DMS53 treated with DMSO at 0.1 percent for 48 hours (cell line): ENCODE data around the gene HYAL1.
A peak's percentile ranks its signal among the peaks of the same experiment; 100 is the strongest.
"Not testable (repeated sequence)": the region's sequence is repeated elsewhere in the genome, so short reads cannot be mapped to it uniquely, and the experiment has no call there.

Experiments used
- DNase-seq: peaks from one replicate; lab custom pipeline; 2025; ENCODE audit not compliant: unreplicated experiment; lab: John Stamatoyannopoulos, UW

Gene HYAL1

GRCh38 chr3:50319894-50320625, 16.7 kb upstream of the HYAL1 start:
- no peak for DNase-seq

GRCh38 chr3:50319181-50319893, 16.0 kb upstream of the HYAL1 start:
- no peak for DNase-seq

- no peak for DNase-seq
Measured at GRCh38 chr3:50318615-50319014, 15.2 kb upstream of the HYAL1 start.

DNA sequence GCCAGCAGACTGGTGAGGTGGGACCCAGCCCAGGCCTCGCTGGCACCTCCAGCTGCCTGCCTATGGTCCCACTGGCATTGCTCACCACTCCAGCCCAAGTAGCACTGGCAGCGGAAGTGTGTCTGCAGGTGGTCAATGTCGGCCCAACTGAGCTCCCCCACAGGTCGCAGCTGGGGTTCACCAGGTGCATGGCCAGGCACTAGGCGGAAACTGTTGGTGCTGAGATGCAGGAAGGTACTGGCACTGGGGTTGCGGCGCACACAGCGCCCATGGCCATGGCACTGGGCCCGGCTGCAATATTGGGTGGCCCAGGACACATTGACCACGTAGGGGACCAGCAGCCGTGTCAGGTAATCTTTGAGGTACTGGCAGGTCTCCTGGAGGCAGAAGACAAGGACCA, 14.8 kb upstream of the HYAL1 start:
- no peak for DNase-seq

GRCh38 chr3:50317300-50317699, 13.9 kb upstream of the HYAL1 start:
- no peak for DNase-seq

DNA sequence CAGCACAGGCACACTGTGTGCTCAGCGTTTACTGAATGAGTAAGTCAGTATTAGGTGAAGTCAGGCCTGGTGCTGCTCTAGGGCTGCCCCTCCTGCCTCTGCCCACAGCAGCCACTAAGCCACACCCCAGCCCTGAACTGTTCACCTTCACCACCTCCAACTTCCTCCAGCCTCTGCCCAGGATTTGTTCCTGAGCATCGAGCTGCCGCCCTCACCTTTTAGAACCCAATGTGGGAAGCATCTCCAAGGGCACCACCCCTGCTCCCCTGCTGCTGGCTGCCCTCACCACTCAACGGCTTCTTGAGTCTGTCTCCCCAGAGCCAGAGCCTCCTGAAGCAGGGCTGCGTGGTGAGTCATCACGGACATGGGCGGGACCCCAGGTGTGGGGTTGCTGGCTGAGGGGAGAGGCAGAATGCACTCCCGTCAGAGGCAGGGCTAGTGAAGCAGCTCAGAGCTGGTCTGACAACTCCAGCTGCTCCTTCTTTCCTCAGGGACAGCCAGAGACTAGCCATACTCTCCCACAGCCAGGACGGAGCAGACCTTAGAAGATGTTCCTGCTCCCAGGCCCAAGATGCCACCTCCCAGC, 13.4 kb upstream of the HYAL1 start:
- peak; percentile 15 for DNase-seq

DNA sequence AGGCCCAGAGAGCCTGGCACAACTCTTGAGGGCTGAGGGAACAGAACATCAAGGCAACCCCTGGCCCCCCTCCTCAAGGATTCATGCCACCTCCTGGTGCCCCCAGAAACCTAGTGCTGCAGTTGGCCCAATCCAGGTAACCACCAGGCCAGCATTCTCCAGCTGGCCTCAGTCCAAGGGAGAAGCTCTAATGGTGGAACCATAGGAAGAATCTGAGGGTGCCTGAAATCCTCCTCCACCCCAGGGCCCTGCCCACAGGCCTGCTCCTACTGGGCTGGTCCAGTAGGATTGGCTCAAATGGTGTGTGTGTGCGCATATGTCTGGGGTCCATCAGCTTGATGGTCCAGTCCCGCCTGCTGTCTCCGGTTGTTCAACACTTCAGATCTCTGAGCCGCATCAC, 11.4 kb upstream of the HYAL1 start:
- DNase-seq, result no peak

DNA sequence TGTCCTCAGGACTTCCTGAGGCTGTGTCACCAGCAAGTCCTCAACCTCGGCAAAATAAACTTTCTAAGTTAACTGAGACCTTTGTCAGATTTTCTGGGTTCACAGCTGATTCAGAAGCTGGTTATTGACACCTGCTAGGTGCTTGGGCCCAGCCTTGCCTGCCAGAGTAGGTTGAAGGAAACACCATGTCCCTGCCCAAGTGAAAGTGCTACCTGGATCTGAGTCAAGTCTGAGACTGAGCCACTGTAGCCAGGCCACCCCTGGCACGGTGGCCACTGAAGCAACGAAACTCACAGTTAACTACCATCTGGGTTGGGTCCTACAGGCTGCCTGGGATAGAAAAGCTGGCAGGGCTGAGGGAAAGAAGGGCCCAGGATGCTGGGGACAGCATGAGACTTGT, 11.0 kb upstream of the HYAL1 start:
- no peak for DNase-seq

DNA sequence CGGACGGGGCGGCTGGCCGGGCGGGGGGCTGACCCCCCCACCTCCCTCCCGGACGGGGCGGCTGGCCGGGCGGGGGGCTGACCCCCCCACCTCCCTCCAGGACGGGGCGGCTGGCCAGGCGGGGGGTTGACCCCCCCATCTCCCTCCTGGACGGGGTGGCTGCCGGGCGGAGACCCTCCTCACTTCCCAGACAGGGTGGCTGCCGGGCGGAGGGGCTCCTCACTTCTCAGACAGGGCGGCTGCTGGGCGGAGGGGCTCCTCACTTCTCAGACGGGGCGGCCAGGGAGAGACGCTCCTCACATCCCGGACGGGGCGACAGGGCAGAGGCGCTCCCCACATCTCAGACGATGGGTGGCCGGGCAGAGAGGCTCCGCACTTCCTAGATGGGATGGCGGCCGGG, 8.7 kb upstream of the HYAL1 start:
- DNase-seq, result not testable (repeated sequence)

DNA sequence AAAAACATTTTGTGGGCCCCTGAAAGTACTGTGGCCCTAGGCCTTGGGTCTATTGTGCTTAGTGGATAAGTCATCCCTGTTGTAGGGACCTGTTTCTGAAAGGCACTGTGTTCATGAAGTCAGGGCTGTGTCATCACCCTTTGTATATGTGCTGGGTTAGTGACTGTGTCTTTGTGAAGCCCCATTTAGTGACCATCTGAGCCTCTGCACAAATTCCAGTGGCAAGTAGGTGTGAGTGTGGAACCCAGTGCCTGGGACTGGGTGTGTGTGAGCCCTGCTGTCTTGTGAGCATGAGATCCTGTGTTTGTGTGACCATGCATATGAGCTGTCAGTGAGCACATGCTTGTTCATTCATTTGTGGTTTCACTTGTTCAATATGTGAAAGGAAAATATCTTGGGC, 1.2 kb upstream of the HYAL1 start:
- DNase-seq, result no peak

DNA sequence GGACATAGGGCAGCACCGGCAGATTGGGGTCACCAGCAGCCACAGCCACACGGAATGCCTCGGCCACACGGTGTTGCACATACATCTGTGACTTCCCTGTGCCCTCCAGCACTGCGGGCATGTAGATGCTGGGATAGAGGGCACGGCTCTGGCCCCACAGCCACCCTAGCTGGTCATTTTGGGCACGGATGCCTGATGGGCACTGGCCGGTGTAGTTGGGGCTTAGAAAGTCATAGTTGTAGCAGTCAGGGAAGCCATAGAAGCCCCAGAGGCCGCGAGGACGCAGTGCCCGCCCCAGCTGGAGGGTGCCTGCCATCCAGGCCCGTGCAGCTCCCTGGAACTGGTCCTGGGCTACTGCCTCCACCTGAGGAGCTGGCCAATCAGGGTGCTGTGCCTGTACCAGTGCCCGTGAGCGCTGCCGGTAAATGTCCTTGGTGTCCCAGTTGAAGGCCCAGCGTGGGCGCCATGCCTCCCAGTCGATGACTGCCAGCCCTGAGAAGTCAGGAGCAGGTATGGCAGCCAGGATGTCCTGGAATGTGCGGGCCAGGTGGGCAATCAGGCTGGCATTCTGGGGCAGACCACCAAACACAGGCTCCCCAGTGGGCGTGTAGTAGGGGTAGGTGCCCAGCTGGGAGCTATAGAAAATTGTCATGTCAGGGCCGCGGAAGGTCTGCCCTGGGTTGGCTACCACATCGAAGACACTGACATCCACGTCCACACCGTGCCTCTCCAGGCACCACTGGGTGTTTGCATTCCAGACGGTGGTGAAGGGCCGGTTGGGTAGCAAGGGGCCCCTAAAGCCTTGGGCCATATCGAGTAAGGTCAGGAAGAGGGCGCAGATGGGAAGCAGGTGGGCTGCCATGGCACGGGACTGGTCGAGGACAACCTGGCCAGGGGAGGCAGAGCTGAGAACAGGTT, 1.0 kb downstream of the HYAL1 start:
- no peak for DNase-seq

- DNase-seq, result no peak
Measured at GRCh38 chr3:50300681-50301254, 2.6 kb downstream of the HYAL1 start.

- no peak for DNase-seq
Measured at GRCh38 chr3:50299929-50300680, 3.3 kb downstream of the HYAL1 start.

DNA sequence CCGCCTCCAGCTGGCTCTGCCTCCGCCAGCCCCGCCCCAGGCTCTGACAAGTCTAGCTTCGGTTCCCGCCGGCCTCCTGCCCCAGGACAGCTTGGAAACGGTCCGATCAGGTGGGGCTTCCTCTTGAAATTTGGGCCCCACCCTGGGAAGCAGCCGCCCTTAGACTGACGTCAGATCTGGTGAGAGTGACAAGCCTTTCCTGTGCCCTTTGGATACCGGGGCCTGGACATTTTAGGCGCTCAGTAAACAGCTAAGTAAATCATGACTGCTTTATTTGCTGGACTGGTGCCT, 3.8 kb downstream of the HYAL1 start:
- DNase-seq, result no peak

GRCh38 chr3:50298836-50299637, 4.3 kb downstream of the HYAL1 start, which contains the start of the genes HYAL3 and NAA80:
Gene HYAL3 (minus strand): TSS chr3:50299405. CDS start chr3:50295602, 3,803 bp downstream.
Gene NAA80 (minus strand): TSS chr3:50299405. CDS start chr3:50297463, 1,942 bp downstream.
- peak; percentile 64 for DNase-seq

DNA sequence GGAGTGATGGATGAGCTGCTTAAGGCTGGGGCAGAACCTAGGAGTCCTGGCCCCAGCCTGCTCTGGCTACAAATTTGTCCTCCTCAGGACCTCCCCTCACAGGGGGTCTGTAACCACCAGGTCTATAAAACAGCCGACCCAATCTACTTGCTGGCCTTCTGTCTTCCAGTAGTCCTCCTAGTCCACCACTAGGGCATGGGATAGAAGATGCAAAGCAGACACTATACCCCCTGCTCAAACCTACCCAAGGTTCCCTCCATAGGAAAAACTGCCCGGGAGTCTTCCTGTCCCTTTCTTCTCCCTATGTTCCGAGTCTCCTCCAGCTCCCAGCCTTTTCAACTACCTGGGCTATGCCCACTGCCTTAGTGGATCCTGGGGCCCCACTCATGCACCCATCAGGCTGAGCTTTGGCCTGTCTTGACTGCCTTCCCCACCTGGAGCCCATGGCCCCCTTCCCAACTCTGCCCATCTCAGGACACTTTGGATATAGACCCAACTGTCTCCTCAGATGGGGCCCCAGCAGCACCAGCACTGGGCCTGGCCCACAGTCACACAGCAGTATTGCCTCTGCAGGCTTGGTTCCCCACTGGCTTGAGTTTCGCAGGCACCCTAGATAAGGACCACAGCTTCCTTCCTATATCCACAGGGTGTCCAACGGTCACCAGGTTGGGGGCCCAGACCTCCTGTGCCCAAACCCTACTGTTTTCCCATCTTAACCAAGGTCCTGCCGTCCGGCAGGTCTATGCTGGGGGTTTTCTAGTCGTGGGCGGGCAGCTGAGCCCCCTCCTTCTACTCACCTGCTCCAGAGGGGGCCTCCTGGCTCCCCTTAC, 5.3 kb downstream of the HYAL1 start:
- DNase-seq, result no peak

- no peak for DNase-seq
Measured at GRCh38 chr3:50297384-50297775, 6.0 kb downstream of the HYAL1 start.

- no peak for DNase-seq
Measured at GRCh38 chr3:50296721-50297383, 6.5 kb downstream of the HYAL1 start.
